ENCODE measurements around the gene KRTAP4-8.

DNA sequence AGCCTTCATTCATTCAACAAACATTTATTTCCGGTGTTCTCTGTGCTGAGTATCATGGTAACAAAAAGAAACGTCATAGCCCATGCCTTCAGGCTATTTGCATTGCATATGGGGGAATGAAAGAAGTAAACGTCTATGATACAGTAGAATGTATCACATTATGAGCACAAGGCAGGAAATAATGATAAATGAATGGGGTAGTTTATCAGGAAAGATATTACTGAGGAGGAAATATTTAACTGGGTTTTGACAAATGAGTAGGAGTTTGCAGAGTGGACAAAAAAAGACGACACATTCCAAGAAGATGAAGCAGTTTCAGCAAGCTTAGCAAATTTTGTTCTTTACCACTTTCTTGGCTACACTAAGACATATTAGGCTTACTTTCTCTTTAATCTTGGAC, 15.3 kb downstream of the KRTAP4-8 start:
- TF ChIP-seq, protein P1, sequence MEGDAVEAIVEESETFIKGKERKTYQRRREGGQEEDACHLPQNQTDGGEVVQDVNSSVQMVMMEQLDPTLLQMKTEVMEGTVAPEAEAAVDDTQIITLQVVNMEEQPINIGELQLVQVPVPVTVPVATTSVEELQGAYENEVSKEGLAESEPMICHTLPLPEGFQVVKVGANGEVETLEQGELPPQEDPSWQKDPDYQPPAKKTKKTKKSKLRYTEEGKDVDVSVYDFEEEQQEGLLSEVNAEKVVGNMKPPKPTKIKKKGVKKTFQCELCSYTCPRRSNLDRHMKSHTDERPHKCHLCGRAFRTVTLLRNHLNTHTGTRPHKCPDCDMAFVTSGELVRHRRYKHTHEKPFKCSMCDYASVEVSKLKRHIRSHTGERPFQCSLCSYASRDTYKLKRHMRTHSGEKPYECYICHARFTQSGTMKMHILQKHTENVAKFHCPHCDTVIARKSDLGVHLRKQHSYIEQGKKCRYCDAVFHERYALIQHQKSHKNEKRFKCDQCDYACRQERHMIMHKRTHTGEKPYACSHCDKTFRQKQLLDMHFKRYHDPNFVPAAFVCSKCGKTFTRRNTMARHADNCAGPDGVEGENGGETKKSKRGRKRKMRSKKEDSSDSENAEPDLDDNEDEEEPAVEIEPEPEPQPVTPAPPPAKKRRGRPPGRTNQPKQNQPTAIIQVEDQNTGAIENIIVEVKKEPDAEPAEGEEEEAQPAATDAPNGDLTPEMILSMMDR (IDR thresholded peaks at IDR 0.05), result no peak
- no peak for TF ChIP-seq POLR2A (IDR thresholded peaks at IDR 0.05)

Data from lower leg skin (tissue), 3 donors.